Measurements from ENCODE around the gene ATP2B2. TPM values are rescaled to one million over a fixed set of nuclear protein-coding genes. Genes with fewer than 3 reads are reported as not detected.

The ATP2B2 gene
- total and polyA plus RNA-seq, 9 of the 15 experiments (the other 6 are each of a cell fraction or from before 2014, with no cell fraction given) = 0.06 TPM; not detected in 8

DNA sequence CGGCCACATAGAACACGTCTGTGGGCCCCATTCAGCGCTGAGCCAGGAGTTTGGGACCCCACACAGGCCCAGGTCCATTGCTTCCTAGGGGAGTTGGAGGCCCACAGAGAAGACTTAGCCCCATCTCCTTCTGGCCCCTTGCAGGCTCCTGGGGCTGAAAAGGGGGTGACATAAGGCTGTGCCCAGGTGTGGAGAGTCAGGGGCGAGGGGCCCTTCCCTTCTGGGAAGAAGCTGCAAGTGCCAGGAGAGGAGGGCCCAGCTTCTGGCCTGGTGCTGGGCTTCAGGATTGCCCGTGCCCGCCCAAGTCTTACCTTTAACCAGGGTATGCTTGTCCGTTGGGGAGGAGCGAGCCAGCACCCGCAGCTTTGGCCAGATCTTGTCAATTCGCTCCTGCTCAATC, 155.6 kb downstream of the ATP2B2 start:
- H3K27me3 ChIP-seq (ENCODE audit: control insufficient read depth in 2 of 2, insufficient read depth in 2 of 2, low read length in 2 of 2) = peaks cover 28 to 78% of the 10 kb centered on the region in 2 experiments
- BruUV-seq (replicated peaks) = no TSS peak
- in situ Hi-C loops (cut with MboI) (no loop called here), intact Hi-C loops (cut with micrococcal nuclease) (no loop called here)
- H2AFZ ChIP-seq (ENCODE audit: low read depth, low read length) = no peak overlapping the region
- ATAC-seq (no peak), FAIRE-seq (no peak), DNase-seq (ENCODE audit: extremely low read depth in 1 of 4, low spot score in 3 of 4) (no peak)
- H4K20me1 ChIP-seq (replicated peaks; ENCODE audit: control insufficient read depth, insufficient read depth, low read length) = peaks cover 30% of the 10 kb centered on the region
- no peaks in the 10 kb centered on the region for H3K9me3 ChIP-seq (replicated peaks; ENCODE audit: control insufficient read depth, insufficient read depth, low read depth, low read length)
- peaks cover 0 to 6% of the 10 kb centered on the region in 2 experiments; a peak in 1 of 5 replicates for H3K4me1 ChIP-seq (replicated peaks in 1 of 2; ENCODE audit: control insufficient read depth in 2 of 2, insufficient read depth in 2 of 2, low read length in 2 of 2)
- H3K9ac ChIP-seq (ENCODE audit: insufficient read depth in 1 of 2, low read depth in 2 of 2, low read length in 2 of 2) = no peak overlapping the region
- H3K9me1 ChIP-seq (ENCODE audit: control insufficient read depth, insufficient read depth, low read length) = no peaks in the 10 kb centered on the region
- H3K4me2 ChIP-seq (ENCODE audit: insufficient read depth, low read length) = no peak overlapping the region
- H3K4me3 ChIP-seq = no peak overlapping the region
- CTCF ChIA-PET (ENCODE audit: low intra/inter-chr PET ratio) = no interaction called here
- no peak overlapping the region for H3K27ac ChIP-seq (ENCODE audit: extremely low read depth, low read depth, low read length)
- no peaks in the 10 kb centered on the region for H3K36me3 ChIP-seq (ENCODE audit: control insufficient read depth, insufficient read depth, low read length)
- no peak for TF ChIP-seq PURB (CRISPR knock-in tag; IDR thresholded peaks at IDR 0.05; ENCODE audit: low read depth)
- TF ChIP-seq, protein P1, sequence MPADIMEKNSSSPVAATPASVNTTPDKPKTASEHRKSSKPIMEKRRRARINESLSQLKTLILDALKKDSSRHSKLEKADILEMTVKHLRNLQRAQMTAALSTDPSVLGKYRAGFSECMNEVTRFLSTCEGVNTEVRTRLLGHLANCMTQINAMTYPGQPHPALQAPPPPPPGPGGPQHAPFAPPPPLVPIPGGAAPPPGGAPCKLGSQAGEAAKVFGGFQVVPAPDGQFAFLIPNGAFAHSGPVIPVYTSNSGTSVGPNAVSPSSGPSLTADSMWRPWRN (IDR thresholded peaks at IDR 0.05; ENCODE audit: low read depth) = no peak
- TF ChIP-seq, protein P2, sequence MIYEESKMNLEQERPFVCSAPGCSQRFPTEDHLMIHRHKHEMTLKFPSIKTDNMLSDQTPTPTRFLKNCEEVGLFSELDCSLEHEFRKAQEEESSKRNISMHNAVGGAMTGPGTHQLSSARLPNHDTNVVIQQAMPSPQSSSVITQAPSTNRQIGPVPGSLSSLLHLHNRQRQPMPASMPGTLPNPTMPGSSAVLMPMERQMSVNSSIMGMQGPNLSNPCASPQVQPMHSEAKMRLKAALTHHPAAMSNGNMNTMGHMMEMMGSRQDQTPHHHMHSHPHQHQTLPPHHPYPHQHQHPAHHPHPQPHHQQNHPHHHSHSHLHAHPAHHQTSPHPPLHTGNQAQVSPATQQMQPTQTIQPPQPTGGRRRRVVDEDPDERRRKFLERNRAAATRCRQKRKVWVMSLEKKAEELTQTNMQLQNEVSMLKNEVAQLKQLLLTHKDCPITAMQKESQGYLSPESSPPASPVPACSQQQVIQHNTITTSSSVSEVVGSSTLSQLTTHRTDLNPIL (CRISPR knock-in tag; IDR thresholded peaks at IDR 0.05) = no peak
- no peak for TF ChIP-seq LARP7 (IDR thresholded peaks at IDR 0.05)
- TF ChIP-seq SUPT5H (IDR thresholded peaks at IDR 0.05) = no peak
- no peak for TF ChIP-seq JUND (IDR thresholded peaks at IDR 0.05; ENCODE audit: borderline replicate concordance, low read depth, low read length)
- no peak for TF ChIP-seq JUND (tag; IDR thresholded peaks at IDR 0.05; ENCODE audit: borderline replicate concordance, low read depth, low read length)
- TF ChIP-seq ZBED1 (IDR thresholded peaks at IDR 0.05) = no peak
- TF ChIP-seq ZNF263 (CRISPR knock-in tag; IDR thresholded peaks at IDR 0.05; ENCODE audit: borderline replicate concordance) = no peak
- no peak for TF ChIP-seq MTA2 (IDR thresholded peaks at IDR 0.05; ENCODE audit: low read depth)
- TF ChIP-seq CBFB (CRISPR knock-in tag; IDR thresholded peaks at IDR 0.05) = no peak
- TF ChIP-seq NONO (IDR thresholded peaks at IDR 0.05; ENCODE audit: low read depth in 2 of 2, low read length in 1 of 2) = no peak
- TF ChIP-seq ZBTB26 (CRISPR knock-in tag; IDR thresholded peaks at IDR 0.05) = no peak
- TF ChIP-seq BCL6 (CRISPR knock-in tag; IDR thresholded peaks at IDR 0.05) = no peak
- TF ChIP-seq ETS2 (tag; IDR thresholded peaks at IDR 0.05; ENCODE audit: borderline replicate concordance, poor library complexity, severe bottlenecking) = no peak
- TF ChIP-seq ZNF280B (CRISPR knock-in tag; IDR thresholded peaks at IDR 0.05) = no peak
- TF ChIP-seq XRCC3 (IDR thresholded peaks at IDR 0.05) = no peak
- TF ChIP-seq ATF3 (IDR thresholded peaks at IDR 0.05) = no peak
- no peak for TF ChIP-seq ATF3 (CRISPR knock-in tag; conservative IDR thresholded peaks at IDR 0.05)
- POLR2A ChIA-PET = interaction anchor here (0.6 to 1.0 kb wide), 3 partner anchors 9 to 12 kb away, joined by 3 read pairs; no protein-coding TSS in a partner anchor
- H3K79me2 ChIP-seq (ENCODE audit: control insufficient read depth, insufficient read depth, low read length) = no peaks in the 10 kb centered on the region
- 0% methylated on average over 10 of the region's 10 CpGs for WGBS (ENCODE audit: insufficient coverage, low coverage, missing lambda C conversion rate)
